ENCODE results near the gene THEMIS. TPM values are rescaled to one million over a fixed set of nuclear protein-coding genes. Genes with fewer than 3 reads are reported as not detected.

Gene THEMIS
- total RNA-seq, 3 donors from 2014 or later = 0.96 to 2.6 (median 1.3) TPM

DNA sequence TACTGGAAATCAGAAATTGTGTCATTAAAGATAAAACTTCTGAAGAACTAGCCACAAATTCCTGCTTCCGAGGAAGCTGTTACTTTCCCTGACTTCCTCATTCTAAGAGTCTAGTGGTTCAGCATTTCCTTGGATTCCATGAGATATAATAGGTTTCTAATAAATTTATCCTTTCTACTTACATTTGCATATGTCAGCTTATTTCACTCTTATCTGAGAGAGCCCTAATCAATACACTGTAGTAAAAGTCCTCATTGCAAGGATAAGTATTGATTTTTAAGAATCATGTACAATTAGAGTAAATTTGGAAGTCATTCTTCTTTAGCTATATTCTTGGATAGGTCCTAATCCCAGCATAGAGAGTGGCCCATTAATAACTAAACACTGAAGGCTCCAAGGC, 16.9 kb upstream of the THEMIS start:
- intact Hi-C loops (cut with DNase I; ENCODE audit: low total_unique reads) = no loop called here
- no peak for DNase-seq (ENCODE audit: low spot score in 2 of 2)
- Histone ChIP-seq H3K36me3 (no peaks in the 10 kb centered on the region), H3K27ac (no peak overlapping the region), H3K4me1 (no peaks in the 10 kb centered on the region), H3K27me3 (no peaks in the 10 kb centered on the region), H3K9me3 (no peaks in the 10 kb centered on the region), H3K4me3 (no peak overlapping the region)
- TF ChIP-seq POLR2A (IDR thresholded peaks at IDR 0.05) (no peak), POLR2AphosphoS5 (IDR thresholded peaks at IDR 0.05) (no peak)
- TF ChIP-seq, protein P1, sequence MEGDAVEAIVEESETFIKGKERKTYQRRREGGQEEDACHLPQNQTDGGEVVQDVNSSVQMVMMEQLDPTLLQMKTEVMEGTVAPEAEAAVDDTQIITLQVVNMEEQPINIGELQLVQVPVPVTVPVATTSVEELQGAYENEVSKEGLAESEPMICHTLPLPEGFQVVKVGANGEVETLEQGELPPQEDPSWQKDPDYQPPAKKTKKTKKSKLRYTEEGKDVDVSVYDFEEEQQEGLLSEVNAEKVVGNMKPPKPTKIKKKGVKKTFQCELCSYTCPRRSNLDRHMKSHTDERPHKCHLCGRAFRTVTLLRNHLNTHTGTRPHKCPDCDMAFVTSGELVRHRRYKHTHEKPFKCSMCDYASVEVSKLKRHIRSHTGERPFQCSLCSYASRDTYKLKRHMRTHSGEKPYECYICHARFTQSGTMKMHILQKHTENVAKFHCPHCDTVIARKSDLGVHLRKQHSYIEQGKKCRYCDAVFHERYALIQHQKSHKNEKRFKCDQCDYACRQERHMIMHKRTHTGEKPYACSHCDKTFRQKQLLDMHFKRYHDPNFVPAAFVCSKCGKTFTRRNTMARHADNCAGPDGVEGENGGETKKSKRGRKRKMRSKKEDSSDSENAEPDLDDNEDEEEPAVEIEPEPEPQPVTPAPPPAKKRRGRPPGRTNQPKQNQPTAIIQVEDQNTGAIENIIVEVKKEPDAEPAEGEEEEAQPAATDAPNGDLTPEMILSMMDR (IDR thresholded peaks at IDR 0.05) = no peak

DNA sequence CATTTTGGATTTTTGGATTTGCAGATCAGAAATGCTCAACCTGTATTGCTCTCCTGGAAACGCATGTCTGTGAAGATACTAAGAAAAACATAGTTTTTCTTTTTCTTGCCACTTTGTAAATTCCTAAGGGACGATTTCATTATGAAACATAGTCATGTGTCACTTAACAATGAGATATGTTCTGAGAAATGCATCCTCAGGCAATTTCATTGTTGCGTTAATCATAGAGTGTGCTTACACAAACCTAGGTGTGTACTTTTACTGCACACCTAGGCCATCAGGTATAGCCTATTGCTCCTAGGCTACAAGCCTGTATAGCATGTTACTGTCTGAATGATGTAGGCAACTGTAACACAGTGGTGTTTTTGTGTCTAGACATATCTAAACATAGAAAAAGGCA, 13.4 kb upstream of the THEMIS start:
- DNase-seq (ENCODE audit: low spot score in 2 of 2) = no peak
- Histone ChIP-seq H3K36me3 (no peaks in the 10 kb centered on the region), H3K9me3 (no peaks in the 10 kb centered on the region), H3K27ac (no peak overlapping the region), H3K4me1 (no peaks in the 10 kb centered on the region), H3K27me3 (no peaks in the 10 kb centered on the region), H3K4me3 (no peak overlapping the region)
- TF ChIP-seq, protein P1 (IDR thresholded peaks at IDR 0.05) = no peak
- TF ChIP-seq POLR2AphosphoS5 (IDR thresholded peaks at IDR 0.05) (no peak), POLR2A (IDR thresholded peaks at IDR 0.05) (no peak)
- intact Hi-C loops (cut with DNase I; ENCODE audit: low total_unique reads) = no loop called here

DNA sequence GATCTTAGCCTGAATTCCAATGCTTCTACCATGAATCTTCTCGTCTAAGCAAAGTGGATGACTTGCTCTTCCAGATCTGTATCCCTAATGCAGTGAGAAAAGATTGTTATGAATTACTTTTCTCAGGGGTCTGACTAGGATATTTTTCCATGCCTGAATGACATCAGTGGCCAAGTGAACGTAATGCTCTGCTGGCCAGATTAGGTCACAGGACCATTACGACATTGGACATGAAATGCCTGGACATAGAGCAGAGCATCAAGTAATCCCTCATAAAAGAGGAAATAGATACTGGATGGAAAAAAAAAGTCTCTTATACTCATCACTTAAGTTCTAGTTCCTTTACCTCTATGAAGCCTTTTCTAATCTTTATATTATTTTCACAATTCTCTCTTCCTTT, 12.1 kb upstream of the THEMIS start:
- Histone ChIP-seq H3K27ac (no peak overlapping the region), H3K9me3 (no peaks in the 10 kb centered on the region), H3K36me3 (no peaks in the 10 kb centered on the region), H3K4me1 (no peaks in the 10 kb centered on the region), H3K4me3 (no peak overlapping the region), H3K27me3 (no peaks in the 10 kb centered on the region)
- intact Hi-C loops (cut with DNase I; ENCODE audit: low total_unique reads) = no loop called here
- TF ChIP-seq, protein P1 (IDR thresholded peaks at IDR 0.05) = no peak
- TF ChIP-seq POLR2A (IDR thresholded peaks at IDR 0.05) (no peak), POLR2AphosphoS5 (IDR thresholded peaks at IDR 0.05) (no peak)
- no peak for DNase-seq (ENCODE audit: low spot score in 2 of 2)

DNA sequence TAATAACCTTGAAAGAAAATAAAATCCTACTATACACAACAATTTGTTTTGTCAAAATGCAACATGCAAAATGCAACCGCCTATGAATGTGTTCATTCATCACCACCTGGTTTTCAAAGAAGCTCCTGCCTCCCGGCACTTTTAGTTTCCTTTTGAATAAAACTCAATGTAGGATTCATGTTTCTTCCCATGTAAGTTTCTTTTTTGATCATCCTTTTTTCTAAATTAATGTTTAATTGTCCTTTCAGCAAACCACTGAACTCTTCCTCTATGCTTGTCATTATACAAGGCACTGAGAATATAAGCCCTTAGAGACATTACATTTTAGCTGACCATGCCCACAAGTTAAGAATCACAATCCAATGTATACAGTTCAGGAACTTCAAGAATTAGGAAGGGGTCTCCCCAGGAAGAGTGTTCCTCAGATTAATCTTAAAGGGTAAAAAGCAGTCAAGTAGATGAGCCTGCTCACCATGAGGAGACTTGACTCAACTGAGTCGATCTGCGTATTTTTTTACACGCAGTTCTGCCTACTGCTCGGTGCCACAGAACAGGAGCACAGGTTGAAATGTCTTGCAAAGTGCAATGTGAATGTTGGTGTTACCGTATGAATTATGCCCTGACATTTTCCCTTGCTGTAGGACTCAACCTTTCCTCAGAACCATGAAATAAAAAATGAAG, 7.2 kb upstream of the THEMIS start:
- no peak for TF ChIP-seq POLR2A (IDR thresholded peaks at IDR 0.05)
- TF ChIP-seq, protein P1 (IDR thresholded peaks at IDR 0.05) = no peak
- no peak for TF ChIP-seq POLR2AphosphoS5 (IDR thresholded peaks at IDR 0.05)
- H3K4me3 ChIP-seq = no peak overlapping the region
- no peaks in the 10 kb centered on the region for H3K36me3 ChIP-seq
- no peaks in the 10 kb centered on the region for H3K27me3 ChIP-seq
- H3K4me1 ChIP-seq = no peaks in the 10 kb centered on the region
- no peak overlapping the region for H3K27ac ChIP-seq
- DNase-seq (ENCODE audit: low spot score in 2 of 2) = no peak
- intact Hi-C loops (cut with DNase I; ENCODE audit: low total_unique reads) = no loop called here
- peaks cover 0 to 3% of the 10 kb centered on the region in 2 donors for H3K9me3 ChIP-seq

DNA sequence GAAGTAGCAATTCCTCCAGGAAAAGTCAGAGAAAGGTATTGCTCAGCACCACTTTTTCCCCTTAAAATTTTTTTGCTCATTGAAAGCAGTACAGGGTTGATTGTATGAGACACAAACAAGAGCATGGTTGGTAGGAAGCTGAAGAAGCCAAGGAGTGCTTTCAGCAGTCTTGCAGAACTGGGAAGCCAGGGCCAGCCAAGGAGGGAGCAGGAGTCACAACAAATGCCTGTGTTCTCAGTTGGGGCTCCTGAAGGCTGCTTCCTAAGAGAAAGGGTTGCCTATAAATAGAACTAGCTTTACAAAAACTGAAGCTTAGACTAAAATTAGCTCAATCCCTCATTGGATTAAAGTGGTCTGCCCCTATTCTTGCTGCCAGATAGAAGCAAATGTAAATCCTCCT, 3.3 kb upstream of the THEMIS start:
- TF ChIP-seq POLR2AphosphoS5 (IDR thresholded peaks at IDR 0.05) (no peak), POLR2A (IDR thresholded peaks at IDR 0.05) (no peak)
- TF ChIP-seq, protein P1 (IDR thresholded peaks at IDR 0.05) = no peak
- DNase-seq (ENCODE audit: low spot score in 2 of 2) = no peak
- intact Hi-C loops (cut with DNase I; ENCODE audit: low total_unique reads) = no loop called here
- Histone ChIP-seq H3K9me3 (peaks cover 0 to 3% of the 10 kb centered on the region in 2 donors), H3K4me1 (no peaks in the 10 kb centered on the region), H3K27ac (no peak overlapping the region), H3K4me3 (no peak overlapping the region), H3K36me3 (no peaks in the 10 kb centered on the region), H3K27me3 (no peaks in the 10 kb centered on the region)
